H1 (cell line): ENCODE results near the gene CAPZA3. TPM values are rescaled to one million over a fixed set of nuclear protein-coding genes. Genes with fewer than 3 reads are reported as not detected.
A peak's percentile ranks its signal among the peaks of the same experiment; 100 is the strongest.

Source experiments
- CTCF ChIA-PET: fragments of 300-600 bp; sonication (Branson Sonifier 250); formaldehyde crosslinking; loops from one replicate; lab custom pipeline; 2021; ENCODE audit not compliant: partially characterized antibody; lab: Charles Lee
- POLR2A ChIA-PET: fragments of 300-600 bp; sonication (Branson Sonifier 250); formaldehyde crosslinking; loops from one replicate; lab custom pipeline; 2021; ENCODE audit warnings: inconsistent platforms; ENCODE audit not compliant: partially characterized antibody; lab: Charles Lee
- DNase-seq, 2 experiments: peaks; one replicate each; pipeline versions ENCODE4 v3.0.0 to v3.0.0-alpha.2; 2010 to 2022; ENCODE audit warnings: low spot score in 2 of 2, low read depth in 1 of 2, mixed read lengths in 1 of 2
- FAIRE-seq: peaks from 2 replicates; lab custom pipeline; 2011; peaks lifted over from hg19 to GRCh38; lab: Jason Lieb, UNC
- H2AFZ ChIP-seq: 2 replicates; pipeline ENCODE4 v1.8.1; 2012; ENCODE audit warnings: low read length, inconsistent platforms
- H2AK5ac ChIP-seq: 2 replicates; pipeline ENCODE4 v1.6.1; 2013; ENCODE audit warnings: low read depth, low read length
- H2BK120ac ChIP-seq: replicated peaks from 2 replicates; pipeline ENCODE3; 2013; ENCODE audit warnings: low read depth, low read length, inconsistent platforms
- H2BK12ac ChIP-seq: 2 replicates; pipeline ENCODE4 v1.6.1; 2013; ENCODE audit warnings: low read depth, low read length
- H2BK15ac ChIP-seq: 2 replicates; pipeline ENCODE4 v1.6.1; 2013; ENCODE audit warnings: low read length
- H2BK20ac ChIP-seq: 2 replicates; pipeline ENCODE4 v1.6.1; 2013; ENCODE audit warnings: low read length
- H2BK5ac ChIP-seq: 2 replicates; pipeline ENCODE4 v1.6.1; 2013; ENCODE audit warnings: low read depth, low read length
- H3K14ac ChIP-seq: 2 replicates; pipeline ENCODE4 v1.6.1; 2013; ENCODE audit warnings: inconsistent platforms; ENCODE audit not compliant: insufficient read length
- H3K18ac ChIP-seq: 2 replicates; pipeline ENCODE4 v1.6.1; 2013; ENCODE audit warnings: low read length; ENCODE audit errors: extremely low read depth
- H3K23ac ChIP-seq: 2 replicates; pipeline ENCODE4 v1.6.1; 2013; ENCODE audit warnings: inconsistent platforms; ENCODE audit not compliant: insufficient read length
- H3K23me2 ChIP-seq: 2 replicates; pipeline ENCODE4 v1.6.1; 2013; ENCODE audit warnings: low read depth, low read length
- H3K27ac ChIP-seq: 2 replicates; pipeline ENCODE4 v1.6.1; 2011; ENCODE audit warnings: low read depth, low read length, inconsistent platforms
- H3K27me3 ChIP-seq, 4 experiments: replicated peaks in 1 of 4; 1 replicate in 1 of 4; 2 replicates in 3 of 4; pipeline versions ENCODE4 v1.6.1 to v1.8.1; 2011 to 2013; ENCODE audit warnings: low read length in 3 of 4, mild to moderate bottlenecking in 3 of 4, inconsistent platforms in 2 of 4, mixed read lengths in 2 of 4, moderate library complexity in 1 of 4; ENCODE audit not compliant: control insufficient read depth in 3 of 4, insufficient read depth in 3 of 4; ENCODE audit errors: extremely low read depth in 1 of 4
- H3K36me3 ChIP-seq, 4 experiments: 2 replicates each; pipeline versions ENCODE4 v1.6.1 to v1.8.1; 2011 to 2013; ENCODE audit warnings: mild to moderate bottlenecking in 4 of 4, low read length in 3 of 4, moderate library complexity in 2 of 4, control low read depth in 1 of 4, inconsistent platforms in 1 of 4; ENCODE audit not compliant: insufficient read depth in 4 of 4, control insufficient read depth in 2 of 4
- H3K4ac ChIP-seq: replicated peaks from 2 replicates; pipeline ENCODE3; 2013; ENCODE audit warnings: low read length, low read depth, mixed read lengths, inconsistent platforms; ENCODE audit not compliant: insufficient read length
- H3K4me1 ChIP-seq, 4 experiments: replicated peaks in 1 of 4; 1 replicate in 1 of 4; 2 replicates in 3 of 4; pipeline versions ENCODE4 v1.6.1 to v1.8.1; 2011 to 2013; ENCODE audit warnings: low read length in 3 of 4, inconsistent platforms in 2 of 4, mixed read lengths in 1 of 4; ENCODE audit not compliant: insufficient read depth in 4 of 4, control insufficient read depth in 3 of 4
- H3K4me2 ChIP-seq, 2 experiments: 2 replicates each; pipeline versions ENCODE4 v1.6.1 to v1.8.1; 2011 to 2013; ENCODE audit warnings: low read depth in 2 of 2, low read length in 2 of 2, control low read depth in 1 of 2, inconsistent platforms in 1 of 2, mild to moderate bottlenecking in 1 of 2; ENCODE audit not compliant: insufficient read depth in 1 of 2
- H3K4me3 ChIP-seq, 4 experiments: fragments of 200-600, 300-600 bp in 1 of 4; sonication (generic), shearing (Covaris generic), sonication (Bioruptor Twin) in 1 of 4; 2 replicates each; pipeline versions ENCODE4 v1.5.1 to v1.8.1; 2011 to 2016; ENCODE audit warnings: low read length in 4 of 4, low read depth in 3 of 4, control low read depth in 2 of 4, inconsistent platforms in 2 of 4, mild to moderate bottlenecking in 2 of 4, mixed read lengths in 1 of 4, moderate library complexity in 1 of 4; ENCODE audit not compliant: insufficient read depth in 2 of 4; ENCODE audit errors: extremely low read depth in 1 of 4
- H3K56ac ChIP-seq: replicated peaks from 2 replicates; pipeline ENCODE3; 2013; ENCODE audit warnings: low read depth, mild to moderate bottlenecking, mixed read lengths, low read length, inconsistent platforms; ENCODE audit not compliant: insufficient read length
- H3K79me1 ChIP-seq: 2 replicates; pipeline ENCODE4 v1.6.1; 2013; ENCODE audit warnings: low read depth, low read length, control low read depth
- H3K79me2 ChIP-seq, 2 experiments: 2 replicates each; pipeline versions ENCODE4 v1.6.1 to v1.8.1; 2012 to 2013; ENCODE audit warnings: low read length in 2 of 2, mild to moderate bottlenecking in 2 of 2, inconsistent platforms in 1 of 2; ENCODE audit not compliant: insufficient read depth in 2 of 2, control insufficient read depth in 1 of 2
- H3K9ac ChIP-seq, 4 experiments: replicated peaks in 1 of 4; 1 replicate in 1 of 4; 2 replicates in 3 of 4; pipeline versions ENCODE4 v1.6.1 to v1.8.1; 2011 to 2013; ENCODE audit warnings: low read depth in 3 of 4, low read length in 3 of 4, control low read depth in 2 of 4, mild to moderate bottlenecking in 2 of 4, moderate library complexity in 2 of 4, inconsistent platforms in 1 of 4; ENCODE audit errors: extremely low read depth in 1 of 4
- H3K9me3 ChIP-seq, 2 experiments: 2 replicates each; pipeline versions ENCODE4 v1.6.1 to v1.8.1; 2012 to 2013; ENCODE audit warnings: mild to moderate bottlenecking in 2 of 2, moderate library complexity in 2 of 2, control low read depth in 1 of 2, inconsistent platforms in 1 of 2, low read depth in 1 of 2, low read length in 1 of 2, mixed read lengths in 1 of 2; ENCODE audit not compliant: insufficient read depth in 2 of 2
- H4K20me1 ChIP-seq, 2 experiments: replicated peaks in 1 of 2; 2 replicates each; pipeline versions ENCODE3 to v1.8.1; 2011 to 2013; ENCODE audit warnings: inconsistent platforms in 2 of 2, low read length in 2 of 2, mild to moderate bottlenecking in 1 of 2; ENCODE audit not compliant: insufficient read depth in 2 of 2, control insufficient read depth in 1 of 2
- H4K5ac ChIP-seq: 2 replicates; pipeline ENCODE4 v1.6.1; 2013; ENCODE audit warnings: low read length, low read depth, mixed read lengths, inconsistent platforms; ENCODE audit not compliant: insufficient read length
- H4K8ac ChIP-seq: 2 replicates; pipeline ENCODE4 v1.8.0; 2013; ENCODE audit warnings: mild to moderate bottlenecking, moderate library complexity, low read length, inconsistent platforms; ENCODE audit not compliant: insufficient read depth; ENCODE audit errors: extremely low read depth
- H4K91ac ChIP-seq: replicated peaks from 2 replicates; pipeline ENCODE3; 2013; ENCODE audit warnings: low read length, mixed read lengths, inconsistent platforms; ENCODE audit not compliant: insufficient read length
- CEBPB ChIP-seq: IDR thresholded peaks from 2 replicates; pipeline ENCODE4 v1.6.1; 2012; ENCODE audit warnings: low read depth, low read length
- SP4 ChIP-seq: IDR thresholded peaks from 2 replicates; pipeline ENCODE4 v1.6.1; 2012; ENCODE audit warnings: low read length, inconsistent platforms
- WGBS, 2 experiments: shearing (Covaris generic) in 1 of 2; methylation state at CpG; one replicate each; pipeline versions ENCODE4 v1.1.6 to v1.1.7; 2013 to 2015; ENCODE audit warnings: low lambda C conversion rate in 2 of 2, mixed read lengths in 2 of 2, inconsistent platforms in 1 of 2, low coverage in 1 of 2, missing lambda C conversion rate in 1 of 2; ENCODE audit not compliant: insufficient replicate concordance in 2 of 2, insufficient coverage in 1 of 2, insufficient read length in 1 of 2; ENCODE audit errors: extremely low coverage in 1 of 2, missing lambda C conversion rate in 1 of 2; 5-methylcytosine and 5-hydroxymethylcytosine counted together
- polyA plus RNA-seq, 7 experiments: library from polyadenylated mRNA; depleted of rRNA in 3 of 7; stranded (reverse) in 5 of 7; unstranded in 2 of 7; fragments of >200 nt in 5 of 7; fragments of 200-250 nt in 2 of 7; gene quantifications; 1 replicate in 5 of 7; 2 replicates in 1 of 7; 4 replicates in 1 of 7; pipeline versions ENCODE4 v1.2.1 to v1.2.3, GENCODE V29; 2011 to 2013; ENCODE audit warnings: missing spikeins in 2 of 7, mixed read lengths in 2 of 7
- total RNA-seq: library from RNA; stranded (reverse); fragmentation: NEBNext Ultra II Directional; extraction: Animal tissue kit (Norgen Biotek cat#: 25700); gene quantifications from 2 replicates; pipeline ENCODE4 v1.2.1, GENCODE V29; 2021

Gene CAPZA3
- total and polyA plus RNA-seq, 2 of the 8 experiments (the other 6 are each of a cell fraction or from before 2014, with no cell fraction given), result not detected

- Histone ChIP-seq H4K5ac (no peak overlapping the region), H3K9me3 (no peaks in the 10 kb centered on the region), H2BK20ac (no peak overlapping the region), H4K20me1 (no peaks in the 10 kb centered on the region), H2AFZ (no peak overlapping the region), H3K4me2 (no peak overlapping the region), H2BK12ac (no peak overlapping the region), H3K4me1 (no peaks in the 10 kb centered on the region), H3K9ac (no peak overlapping the region), H3K27ac (no peak overlapping the region), H3K14ac (no peak overlapping the region), H2BK5ac (no peak overlapping the region), H3K27me3 (no peaks in the 10 kb centered on the region), H3K18ac (no peak overlapping the region), H4K91ac (no peak overlapping the region), H2AK5ac (no peak overlapping the region), H2BK120ac (no peak overlapping the region), H3K23me2 (no peaks in the 10 kb centered on the region), H3K36me3 (no peaks in the 10 kb centered on the region), H3K4ac (no peak overlapping the region), H3K23ac (no peak overlapping the region), H2BK15ac (no peak overlapping the region), H3K79me2 (no peaks in the 10 kb centered on the region), H3K56ac (no peak overlapping the region), H3K79me1 (no peaks in the 10 kb centered on the region), H4K8ac (no peak overlapping the region), H3K4me3 (no peak overlapping the region)
- WGBS, 2 experiments, result 77% methylated on average over 1 of the region's 1 CpG; no CpG with 5 or more reads in 1 of the 2 experiments
- TF ChIP-seq SP4 (no peak), CEBPB (peak; percentile 42; the same call in 1 of the 2 replicates)
- FAIRE-seq (peak; percentile 68), DNase-seq (no peak)
- CTCF ChIA-PET, result interaction anchor here (0.6 kb wide), 1 partner anchor 74 kb away, joined by 3 read pairs; no protein-coding TSS in a partner anchor
- POLR2A ChIA-PET, result no interaction called here
Observed at GRCh38 chr12:18716236-18716635, 21.7 kb upstream of the CAPZA3 start.
